Measurements from ENCODE around the gene AK1. TPM values are rescaled to one million over a fixed set of nuclear protein-coding genes. Genes with fewer than 3 reads are reported as not detected.

The AK1 gene
- total RNA-seq, 1 experiment from 2014 or later: 34.4 TPM

DNA sequence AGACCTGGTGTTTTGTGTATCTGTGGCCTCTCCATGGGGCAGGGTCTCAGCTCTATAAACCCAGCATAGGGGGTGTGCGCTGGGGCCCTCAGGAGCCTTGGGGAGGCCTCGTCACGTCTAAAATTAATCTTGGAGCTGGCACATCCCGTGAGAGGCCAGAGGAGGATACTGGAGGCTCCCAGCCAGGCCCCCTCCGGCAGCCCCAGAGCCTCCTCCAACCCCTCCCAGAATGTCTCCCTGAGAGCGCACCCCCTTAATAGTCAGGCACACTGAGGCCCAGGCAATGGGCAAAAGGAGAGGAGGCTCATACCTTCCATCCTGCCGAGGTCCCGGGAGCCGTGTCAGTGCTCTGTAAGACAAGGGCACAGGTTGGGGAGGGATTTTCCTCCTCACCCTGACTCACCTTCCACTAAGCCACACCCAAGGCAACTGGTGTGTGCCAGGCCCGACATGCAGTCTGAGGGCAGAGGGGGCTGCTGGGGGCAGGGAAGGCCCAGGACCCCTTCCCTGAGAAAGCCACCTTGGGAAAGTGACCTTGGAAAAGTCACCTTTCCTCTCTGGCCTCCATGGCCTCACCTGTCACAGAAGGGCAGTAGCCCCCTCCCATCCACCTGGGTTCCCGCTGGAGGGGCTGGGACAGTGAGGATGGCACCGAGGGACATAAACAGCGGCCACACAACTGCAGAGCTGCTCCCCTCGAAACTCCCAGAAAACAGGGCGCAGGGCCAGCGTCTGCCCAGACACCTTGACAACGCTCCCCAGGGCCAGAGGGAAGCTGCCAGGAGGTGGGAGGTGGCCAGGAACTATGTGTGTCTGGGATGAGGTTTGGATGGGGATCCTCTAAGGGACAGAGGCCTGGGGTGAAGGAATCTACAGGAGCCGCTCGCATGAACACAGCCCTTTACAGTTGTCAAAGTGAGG is 2.9 kb downstream of the AK1 start (continued):
- TF ChIP-seq, protein P1, sequence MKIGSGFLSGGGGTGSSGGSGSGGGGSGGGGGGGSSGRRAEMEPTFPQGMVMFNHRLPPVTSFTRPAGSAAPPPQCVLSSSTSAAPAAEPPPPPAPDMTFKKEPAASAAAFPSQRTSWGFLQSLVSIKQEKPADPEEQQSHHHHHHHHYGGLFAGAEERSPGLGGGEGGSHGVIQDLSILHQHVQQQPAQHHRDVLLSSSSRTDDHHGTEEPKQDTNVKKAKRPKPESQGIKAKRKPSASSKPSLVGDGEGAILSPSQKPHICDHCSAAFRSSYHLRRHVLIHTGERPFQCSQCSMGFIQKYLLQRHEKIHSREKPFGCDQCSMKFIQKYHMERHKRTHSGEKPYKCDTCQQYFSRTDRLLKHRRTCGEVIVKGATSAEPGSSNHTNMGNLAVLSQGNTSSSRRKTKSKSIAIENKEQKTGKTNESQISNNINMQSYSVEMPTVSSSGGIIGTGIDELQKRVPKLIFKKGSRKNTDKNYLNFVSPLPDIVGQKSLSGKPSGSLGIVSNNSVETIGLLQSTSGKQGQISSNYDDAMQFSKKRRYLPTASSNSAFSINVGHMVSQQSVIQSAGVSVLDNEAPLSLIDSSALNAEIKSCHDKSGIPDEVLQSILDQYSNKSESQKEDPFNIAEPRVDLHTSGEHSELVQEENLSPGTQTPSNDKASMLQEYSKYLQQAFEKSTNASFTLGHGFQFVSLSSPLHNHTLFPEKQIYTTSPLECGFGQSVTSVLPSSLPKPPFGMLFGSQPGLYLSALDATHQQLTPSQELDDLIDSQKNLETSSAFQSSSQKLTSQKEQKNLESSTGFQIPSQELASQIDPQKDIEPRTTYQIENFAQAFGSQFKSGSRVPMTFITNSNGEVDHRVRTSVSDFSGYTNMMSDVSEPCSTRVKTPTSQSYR (CRISPR knock-in tag; IDR thresholded peaks at IDR 0.05): no peak
- TF ChIP-seq RORB (CRISPR knock-in tag; IDR thresholded peaks at IDR 0.05) (no peak), ZBTB21 (CRISPR knock-in tag; IDR thresholded peaks at IDR 0.05; ENCODE audit: borderline replicate concordance) (no peak), NR2C2 (CRISPR knock-in tag; IDR thresholded peaks at IDR 0.05) (no peak), ATF1 (CRISPR knock-in tag; IDR thresholded peaks at IDR 0.05) (no peak), ETV6 (CRISPR knock-in tag; IDR thresholded peaks at IDR 0.05) (no peak), SMAD4 (CRISPR knock-in tag; IDR thresholded peaks at IDR 0.05) (no peak)
- TF ChIP-seq, protein P2, sequence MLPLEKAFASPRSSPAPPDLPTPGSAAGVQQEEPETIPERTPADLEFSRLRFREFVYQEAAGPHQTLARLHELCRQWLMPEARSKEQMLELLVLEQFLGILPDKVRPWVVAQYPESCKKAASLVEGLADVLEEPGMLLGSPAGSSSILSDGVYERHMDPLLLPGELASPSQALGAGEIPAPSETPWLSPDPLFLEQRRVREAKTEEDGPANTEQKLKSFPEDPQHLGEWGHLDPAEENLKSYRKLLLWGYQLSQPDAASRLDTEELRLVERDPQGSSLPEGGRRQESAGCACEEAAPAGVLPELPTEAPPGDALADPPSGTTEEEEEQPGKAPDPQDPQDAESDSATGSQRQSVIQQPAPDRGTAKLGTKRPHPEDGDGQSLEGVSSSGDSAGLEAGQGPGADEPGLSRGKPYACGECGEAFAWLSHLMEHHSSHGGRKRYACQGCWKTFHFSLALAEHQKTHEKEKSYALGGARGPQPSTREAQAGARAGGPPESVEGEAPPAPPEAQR (CRISPR knock-in tag; IDR thresholded peaks at IDR 0.05): no peak
- TF ChIP-seq, protein P3, sequence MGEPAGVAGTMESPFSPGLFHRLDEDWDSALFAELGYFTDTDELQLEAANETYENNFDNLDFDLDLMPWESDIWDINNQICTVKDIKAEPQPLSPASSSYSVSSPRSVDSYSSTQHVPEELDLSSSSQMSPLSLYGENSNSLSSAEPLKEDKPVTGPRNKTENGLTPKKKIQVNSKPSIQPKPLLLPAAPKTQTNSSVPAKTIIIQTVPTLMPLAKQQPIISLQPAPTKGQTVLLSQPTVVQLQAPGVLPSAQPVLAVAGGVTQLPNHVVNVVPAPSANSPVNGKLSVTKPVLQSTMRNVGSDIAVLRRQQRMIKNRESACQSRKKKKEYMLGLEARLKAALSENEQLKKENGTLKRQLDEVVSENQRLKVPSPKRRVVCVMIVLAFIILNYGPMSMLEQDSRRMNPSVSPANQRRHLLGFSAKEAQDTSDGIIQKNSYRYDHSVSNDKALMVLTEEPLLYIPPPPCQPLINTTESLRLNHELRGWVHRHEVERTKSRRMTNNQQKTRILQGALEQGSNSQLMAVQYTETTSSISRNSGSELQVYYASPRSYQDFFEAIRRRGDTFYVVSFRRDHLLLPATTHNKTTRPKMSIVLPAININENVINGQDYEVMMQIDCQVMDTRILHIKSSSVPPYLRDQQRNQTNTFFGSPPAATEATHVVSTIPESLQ (CRISPR knock-in tag; IDR thresholded peaks at IDR 0.05): no peak

DNA sequence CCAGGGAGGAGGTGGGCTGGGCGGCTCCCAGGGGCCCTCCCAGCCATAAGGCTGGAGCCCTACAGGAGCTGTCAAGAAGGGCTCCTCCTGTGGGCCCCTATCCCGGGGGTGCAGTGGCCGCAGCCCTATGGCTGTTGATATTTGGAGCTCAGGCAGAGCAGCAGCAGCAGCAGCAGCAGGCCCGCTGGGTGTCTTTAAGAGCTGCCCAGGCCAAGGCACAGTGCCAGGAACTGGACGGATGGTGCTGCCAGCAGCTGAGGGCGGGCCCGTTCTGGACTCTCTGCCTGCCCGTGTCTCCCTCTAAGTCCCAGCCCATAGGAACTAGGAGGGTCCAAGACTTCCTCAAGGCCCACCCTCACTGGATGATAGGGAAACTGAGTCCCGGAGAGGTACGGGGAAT is 3.6 kb downstream of the AK1 start:
- ATAC-seq: no peak
- no peak overlapping the region for H3K27ac Mint-ChIP-seq
- CTCF ChIA-PET: interaction anchor here (0.6 to 2.5 kb wide), 5 partner anchors 19 to 139 kb away, joined by 3 to 11 read pairs (median 6); partner anchors contain the start of genes ENG and TOR2A
- TF ChIP-seq, protein P4, sequence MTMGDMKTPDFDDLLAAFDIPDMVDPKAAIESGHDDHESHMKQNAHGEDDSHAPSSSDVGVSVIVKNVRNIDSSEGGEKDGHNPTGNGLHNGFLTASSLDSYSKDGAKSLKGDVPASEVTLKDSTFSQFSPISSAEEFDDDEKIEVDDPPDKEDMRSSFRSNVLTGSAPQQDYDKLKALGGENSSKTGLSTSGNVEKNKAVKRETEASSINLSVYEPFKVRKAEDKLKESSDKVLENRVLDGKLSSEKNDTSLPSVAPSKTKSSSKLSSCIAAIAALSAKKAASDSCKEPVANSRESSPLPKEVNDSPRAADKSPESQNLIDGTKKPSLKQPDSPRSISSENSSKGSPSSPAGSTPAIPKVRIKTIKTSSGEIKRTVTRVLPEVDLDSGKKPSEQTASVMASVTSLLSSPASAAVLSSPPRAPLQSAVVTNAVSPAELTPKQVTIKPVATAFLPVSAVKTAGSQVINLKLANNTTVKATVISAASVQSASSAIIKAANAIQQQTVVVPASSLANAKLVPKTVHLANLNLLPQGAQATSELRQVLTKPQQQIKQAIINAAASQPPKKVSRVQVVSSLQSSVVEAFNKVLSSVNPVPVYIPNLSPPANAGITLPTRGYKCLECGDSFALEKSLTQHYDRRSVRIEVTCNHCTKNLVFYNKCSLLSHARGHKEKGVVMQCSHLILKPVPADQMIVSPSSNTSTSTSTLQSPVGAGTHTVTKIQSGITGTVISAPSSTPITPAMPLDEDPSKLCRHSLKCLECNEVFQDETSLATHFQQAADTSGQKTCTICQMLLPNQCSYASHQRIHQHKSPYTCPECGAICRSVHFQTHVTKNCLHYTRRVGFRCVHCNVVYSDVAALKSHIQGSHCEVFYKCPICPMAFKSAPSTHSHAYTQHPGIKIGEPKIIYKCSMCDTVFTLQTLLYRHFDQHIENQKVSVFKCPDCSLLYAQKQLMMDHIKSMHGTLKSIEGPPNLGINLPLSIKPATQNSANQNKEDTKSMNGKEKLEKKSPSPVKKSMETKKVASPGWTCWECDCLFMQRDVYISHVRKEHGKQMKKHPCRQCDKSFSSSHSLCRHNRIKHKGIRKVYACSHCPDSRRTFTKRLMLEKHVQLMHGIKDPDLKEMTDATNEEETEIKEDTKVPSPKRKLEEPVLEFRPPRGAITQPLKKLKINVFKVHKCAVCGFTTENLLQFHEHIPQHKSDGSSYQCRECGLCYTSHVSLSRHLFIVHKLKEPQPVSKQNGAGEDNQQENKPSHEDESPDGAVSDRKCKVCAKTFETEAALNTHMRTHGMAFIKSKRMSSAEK (CRISPR knock-in tag; IDR thresholded peaks at IDR 0.05; ENCODE audit: borderline replicate concordance): no peak
- TF ChIP-seq, protein P5, sequence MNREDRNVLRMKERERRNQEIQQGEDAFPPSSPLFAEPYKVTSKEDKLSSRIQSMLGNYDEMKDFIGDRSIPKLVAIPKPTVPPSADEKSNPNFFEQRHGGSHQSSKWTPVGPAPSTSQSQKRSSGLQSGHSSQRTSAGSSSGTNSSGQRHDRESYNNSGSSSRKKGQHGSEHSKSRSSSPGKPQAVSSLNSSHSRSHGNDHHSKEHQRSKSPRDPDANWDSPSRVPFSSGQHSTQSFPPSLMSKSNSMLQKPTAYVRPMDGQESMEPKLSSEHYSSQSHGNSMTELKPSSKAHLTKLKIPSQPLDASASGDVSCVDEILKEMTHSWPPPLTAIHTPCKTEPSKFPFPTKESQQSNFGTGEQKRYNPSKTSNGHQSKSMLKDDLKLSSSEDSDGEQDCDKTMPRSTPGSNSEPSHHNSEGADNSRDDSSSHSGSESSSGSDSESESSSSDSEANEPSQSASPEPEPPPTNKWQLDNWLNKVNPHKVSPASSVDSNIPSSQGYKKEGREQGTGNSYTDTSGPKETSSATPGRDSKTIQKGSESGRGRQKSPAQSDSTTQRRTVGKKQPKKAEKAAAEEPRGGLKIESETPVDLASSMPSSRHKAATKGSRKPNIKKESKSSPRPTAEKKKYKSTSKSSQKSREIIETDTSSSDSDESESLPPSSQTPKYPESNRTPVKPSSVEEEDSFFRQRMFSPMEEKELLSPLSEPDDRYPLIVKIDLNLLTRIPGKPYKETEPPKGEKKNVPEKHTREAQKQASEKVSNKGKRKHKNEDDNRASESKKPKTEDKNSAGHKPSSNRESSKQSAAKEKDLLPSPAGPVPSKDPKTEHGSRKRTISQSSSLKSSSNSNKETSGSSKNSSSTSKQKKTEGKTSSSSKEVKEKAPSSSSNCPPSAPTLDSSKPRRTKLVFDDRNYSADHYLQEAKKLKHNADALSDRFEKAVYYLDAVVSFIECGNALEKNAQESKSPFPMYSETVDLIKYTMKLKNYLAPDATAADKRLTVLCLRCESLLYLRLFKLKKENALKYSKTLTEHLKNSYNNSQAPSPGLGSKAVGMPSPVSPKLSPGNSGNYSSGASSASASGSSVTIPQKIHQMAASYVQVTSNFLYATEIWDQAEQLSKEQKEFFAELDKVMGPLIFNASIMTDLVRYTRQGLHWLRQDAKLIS (CRISPR knock-in tag; IDR thresholded peaks at IDR 0.05; ENCODE audit: borderline replicate concordance): no peak
- TF ChIP-seq NR1H2 (CRISPR knock-in tag; IDR thresholded peaks at IDR 0.05) (no peak), TEAD1 (CRISPR knock-in tag; IDR thresholded peaks at IDR 0.05) (no peak), IRF2 (CRISPR knock-in tag; IDR thresholded peaks at IDR 0.05; ENCODE audit: borderline replicate concordance, low read depth) (no peak), ZNF138 (CRISPR knock-in tag; conservative IDR thresholded peaks at IDR 0.05) (no peak), RORB (CRISPR knock-in tag; IDR thresholded peaks at IDR 0.05) (no peak)
- TF ChIP-seq, protein P6, sequence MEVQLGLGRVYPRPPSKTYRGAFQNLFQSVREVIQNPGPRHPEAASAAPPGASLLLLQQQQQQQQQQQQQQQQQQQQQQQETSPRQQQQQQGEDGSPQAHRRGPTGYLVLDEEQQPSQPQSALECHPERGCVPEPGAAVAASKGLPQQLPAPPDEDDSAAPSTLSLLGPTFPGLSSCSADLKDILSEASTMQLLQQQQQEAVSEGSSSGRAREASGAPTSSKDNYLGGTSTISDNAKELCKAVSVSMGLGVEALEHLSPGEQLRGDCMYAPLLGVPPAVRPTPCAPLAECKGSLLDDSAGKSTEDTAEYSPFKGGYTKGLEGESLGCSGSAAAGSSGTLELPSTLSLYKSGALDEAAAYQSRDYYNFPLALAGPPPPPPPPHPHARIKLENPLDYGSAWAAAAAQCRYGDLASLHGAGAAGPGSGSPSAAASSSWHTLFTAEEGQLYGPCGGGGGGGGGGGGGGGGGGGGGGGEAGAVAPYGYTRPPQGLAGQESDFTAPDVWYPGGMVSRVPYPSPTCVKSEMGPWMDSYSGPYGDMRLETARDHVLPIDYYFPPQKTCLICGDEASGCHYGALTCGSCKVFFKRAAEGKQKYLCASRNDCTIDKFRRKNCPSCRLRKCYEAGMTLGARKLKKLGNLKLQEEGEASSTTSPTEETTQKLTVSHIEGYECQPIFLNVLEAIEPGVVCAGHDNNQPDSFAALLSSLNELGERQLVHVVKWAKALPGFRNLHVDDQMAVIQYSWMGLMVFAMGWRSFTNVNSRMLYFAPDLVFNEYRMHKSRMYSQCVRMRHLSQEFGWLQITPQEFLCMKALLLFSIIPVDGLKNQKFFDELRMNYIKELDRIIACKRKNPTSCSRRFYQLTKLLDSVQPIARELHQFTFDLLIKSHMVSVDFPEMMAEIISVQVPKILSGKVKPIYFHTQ (CRISPR knock-in tag; IDR thresholded peaks at IDR 0.05): no peak

More for the DNA sequence above, 3.6 kb downstream of the AK1 start:
- H3K4me1 Mint-ChIP-seq: peaks cover 12% of the 10 kb centered on the region
- no peaks in the 10 kb centered on the region for H3K36me3 Mint-ChIP-seq
- H3K9me3 Mint-ChIP-seq: no peaks in the 10 kb centered on the region
- DNase-seq (ENCODE audit: low spot score): no peak
- POLR2A ChIA-PET: interaction anchor here (1.7 kb wide), 1 partner anchor 19 kb away, joined by 3 read pairs; the partner anchor contains the start of gene ENG
- H3K27me3 Mint-ChIP-seq (ENCODE audit: low read depth): no peaks in the 10 kb centered on the region
- no peak overlapping the region for H3K4me3 Mint-ChIP-seq
